ENCODE results near the gene PTPRG. TPM values are rescaled to one million over a fixed set of nuclear protein-coding genes. Genes with fewer than 3 reads are reported as not detected.

PTPRG gene
- total RNA-seq, 4 donors from 2014 or later = 51.9 to 56.8 (median 54.4) TPM

GRCh38 chr3:61733876-61734275 lies 172.5 kb downstream of the PTPRG start:
- no peak overlapping the region for H3K27ac ChIP-seq (replicated peaks in 1 of 4)

GRCh38 chr3:61734749-61735686 lies 173.6 kb downstream of the PTPRG start:
- no peak overlapping the region for H3K4me3 ChIP-seq
- no peak overlapping the region for H3K27ac ChIP-seq (replicated peaks in 1 of 4)
- no peaks in the 10 kb centered on the region for H3K9me3 ChIP-seq
- no peak for TF ChIP-seq POLR2A (IDR thresholded peaks at IDR 0.05; ENCODE audit: low read depth)
- no peak for TF ChIP-seq CTCF (IDR thresholded peaks at IDR 0.05)
- TF ChIP-seq EP300 (IDR thresholded peaks at IDR 0.05) = no peak
- no peak for TF ChIP-seq POLR2AphosphoS5 (IDR thresholded peaks at IDR 0.05)
- no peak for DNase-seq (ENCODE audit: extremely low spot score)
- H3K4me1 ChIP-seq = peaks cover 0 to 13% (median 10%) of the 10 kb centered on the region in 4 donors
- no peaks in the 10 kb centered on the region for H3K27me3 ChIP-seq
- intact Hi-C loops (cut with DNase I) = no loop called here
- no peaks in the 10 kb centered on the region for H3K36me3 ChIP-seq
- WGBS = 68% methylated on average over 6 of the region's 6 CpGs

More at GRCh38 chr3:61733876-61734275, 172.5 kb downstream of the PTPRG start:
- H3K4me3 ChIP-seq = no peak overlapping the region
- H3K4me1 ChIP-seq = peaks cover 0 to 19% (median 9%) of the 10 kb centered on the region in 4 donors
- intact Hi-C loops (cut with DNase I) = no loop called here
- 82% methylated on average over 6 of the region's 6 CpGs for WGBS
- no peak for TF ChIP-seq POLR2A (IDR thresholded peaks at IDR 0.05; ENCODE audit: low read depth)
- no peak for TF ChIP-seq POLR2AphosphoS5 (IDR thresholded peaks at IDR 0.05)
- TF ChIP-seq EP300 (IDR thresholded peaks at IDR 0.05) = no peak
- TF ChIP-seq CTCF (IDR thresholded peaks at IDR 0.05) = no peak
- DNase-seq (ENCODE audit: extremely low spot score) = no peak
- H3K9me3 ChIP-seq = no peaks in the 10 kb centered on the region
- no peaks in the 10 kb centered on the region for H3K27me3 ChIP-seq
- no peaks in the 10 kb centered on the region for H3K36me3 ChIP-seq

GRCh38 chr3:61736506-61736905 lies 175.1 kb downstream of the PTPRG start:
- H3K4me3 ChIP-seq = no peak overlapping the region
- intact Hi-C loops (cut with DNase I) = no loop called here
- H3K36me3 ChIP-seq = no peaks in the 10 kb centered on the region
- no peak for TF ChIP-seq POLR2AphosphoS5 (IDR thresholded peaks at IDR 0.05)
- TF ChIP-seq EP300 (IDR thresholded peaks at IDR 0.05) = no peak
- no peak for TF ChIP-seq POLR2A (IDR thresholded peaks at IDR 0.05; ENCODE audit: low read depth)
- TF ChIP-seq CTCF (IDR thresholded peaks at IDR 0.05) = no peak
- 94% methylated on average over 5 of the region's 5 CpGs for WGBS
- no peak overlapping the region for H3K27ac ChIP-seq (replicated peaks in 1 of 4)
- no peaks in the 10 kb centered on the region for H3K27me3 ChIP-seq
- no peaks in the 10 kb centered on the region for H3K9me3 ChIP-seq
- H3K4me1 ChIP-seq = peaks cover 13 to 28% (median 19%) of the 10 kb centered on the region in 4 donors
- DNase-seq (ENCODE audit: extremely low spot score) = no peak

GRCh38 chr3:61739640-61740039 lies 178.3 kb downstream of the PTPRG start:
- Histone ChIP-seq H3K27me3 (no peaks in the 10 kb centered on the region), H3K4me1 (peaks cover 11 to 29% (median 18%) of the 10 kb centered on the region in 4 donors), H3K27ac (replicated peaks in 1 of 4) (no peak overlapping the region), H3K9me3 (no peaks in the 10 kb centered on the region), H3K36me3 (no peaks in the 10 kb centered on the region), H3K4me3 (no peak overlapping the region)
- no peak for TF ChIP-seq EP300 (IDR thresholded peaks at IDR 0.05)
- TF ChIP-seq POLR2A (IDR thresholded peaks at IDR 0.05; ENCODE audit: low read depth) = no peak
- no peak for TF ChIP-seq CTCF (IDR thresholded peaks at IDR 0.05)
- TF ChIP-seq POLR2AphosphoS5 (IDR thresholded peaks at IDR 0.05) = no peak
- WGBS = 69% methylated on average over 1 of the region's 1 CpG
- intact Hi-C loops (cut with DNase I) = no loop called here
- DNase-seq (ENCODE audit: extremely low spot score) = no peak

Data from esophagus muscularis mucosa (tissue), 4 donors.